Liver (tissue), 9 donors: ENCODE data around the gene RIMBP2. TPM values are rescaled to one million over a fixed set of nuclear protein-coding genes. Genes with fewer than 3 reads are reported as not detected.

ENCODE experiments used
- DNase-seq: peaks from one replicate; pipeline ENCODE4 v3.0.0-alpha.2; 2017; ENCODE audit warnings: low spot score
- H3K27ac ChIP-seq, 2 donors: one replicate each; pipeline ENCODE4 v1.7.0; 2013; ENCODE audit warnings: inconsistent platforms in 2 of 2, low read length in 2 of 2, control low read depth in 1 of 2, low read depth in 1 of 2, mild to moderate bottlenecking in 1 of 2
- H3K27me3 ChIP-seq, 4 donors: one replicate each; pipeline versions ENCODE4 v1.6.1 to v1.7.0; 2013; ENCODE audit warnings: low read length in 3 of 4, inconsistent platforms in 1 of 4, mild to moderate bottlenecking in 1 of 4, moderate library complexity in 1 of 4; ENCODE audit not compliant: control insufficient read depth in 4 of 4, insufficient read depth in 4 of 4
- H3K36me3 ChIP-seq, 4 donors: one replicate each; pipeline versions ENCODE4 v1.6.1 to v1.7.0; 2013; ENCODE audit warnings: low read length in 3 of 4, mild to moderate bottlenecking in 3 of 4, low read depth in 1 of 4, moderate library complexity in 1 of 4; ENCODE audit not compliant: control insufficient read depth in 4 of 4, insufficient read depth in 3 of 4
- H3K4me1 ChIP-seq, 4 donors: one replicate each; pipeline versions ENCODE4 v1.6.1 to v1.7.0; 2013; ENCODE audit warnings: low read length in 3 of 4, mild to moderate bottlenecking in 3 of 4, moderate library complexity in 1 of 4; ENCODE audit not compliant: control insufficient read depth in 4 of 4, insufficient read depth in 4 of 4
- H3K4me3 ChIP-seq, 3 donors: one replicate each; pipeline versions ENCODE4 v1.6.1 to v1.7.0; 2013; ENCODE audit warnings: low read length in 3 of 3, control low read depth in 1 of 3, low read depth in 1 of 3, mild to moderate bottlenecking in 1 of 3
- H3K9ac ChIP-seq, 2 donors: one replicate each; pipeline ENCODE4 v1.7.0; 2013; ENCODE audit warnings: low read length in 2 of 2, mild to moderate bottlenecking in 2 of 2, moderate library complexity in 2 of 2, control low read depth in 1 of 2, low read depth in 1 of 2
- H3K9me3 ChIP-seq, 4 donors: one replicate each; pipeline versions ENCODE4 v1.6.1 to v1.7.0; 2013; ENCODE audit warnings: low read length in 3 of 4; ENCODE audit not compliant: control insufficient read depth in 4 of 4
- ATF3 ChIP-seq: IDR thresholded peaks from 2 replicates; pipeline ENCODE4 v1.6.1; 2016; ENCODE audit warnings: antibody characterized with exemption
- CTCF ChIP-seq: fragments of 150-350 bp; IDR thresholded peaks from 2 replicates; pipeline ENCODE4 v1.5.1; 2017; ENCODE audit warnings: improper control_type of control experiment, low read depth, low read length; ENCODE audit not compliant: missing input control
- EGR1 ChIP-seq, 2 donors: IDR thresholded peaks; 2 replicates each; pipeline ENCODE4 v1.6.1; 2016 to 2018; ENCODE audit warnings: antibody characterized with exemption in 2 of 2, low read depth in 2 of 2
- FOXA1 ChIP-seq: IDR thresholded peaks from 2 replicates; pipeline ENCODE4 v1.6.1; 2016; ENCODE audit warnings: antibody characterized with exemption
- FOXA2 ChIP-seq: IDR thresholded peaks from 2 replicates; pipeline ENCODE4 v1.6.1; 2016; ENCODE audit warnings: antibody characterized with exemption
- GABPA ChIP-seq, 2 donors: IDR thresholded peaks in 1 of 2; conservative IDR thresholded peaks in 1 of 2; 2 replicates each; pipeline ENCODE4 v1.6.1; 2016; ENCODE audit warnings: antibody characterized with exemption in 2 of 2, mild to moderate bottlenecking in 1 of 2, moderate library complexity in 1 of 2
- HNF4A ChIP-seq, 2 donors: conservative IDR thresholded peaks; 2 replicates each; pipeline ENCODE4 v1.6.1; 2016; ENCODE audit warnings: antibody characterized with exemption in 2 of 2, mild to moderate bottlenecking in 2 of 2
- HNF4G ChIP-seq: IDR thresholded peaks from 2 replicates; pipeline ENCODE4 v1.6.1; 2016; ENCODE audit warnings: antibody characterized with exemption
- JUND ChIP-seq, 2 donors: IDR thresholded peaks; 2 replicates each; pipeline ENCODE4 v1.6.1; 2016; ENCODE audit warnings: antibody characterized with exemption in 2 of 2
- NR2F2 ChIP-seq: IDR thresholded peaks from 2 replicates; pipeline ENCODE4 v1.6.1; 2016; ENCODE audit warnings: antibody characterized with exemption
- RAD21 ChIP-seq, 2 donors: IDR thresholded peaks; 2 replicates each; pipeline ENCODE4 v1.6.1; 2016; ENCODE audit warnings: antibody characterized with exemption in 2 of 2, mild to moderate bottlenecking in 2 of 2
- RXRA ChIP-seq, 2 donors: IDR thresholded peaks; 2 replicates each; pipeline ENCODE4 v1.6.1; 2017 to 2018; ENCODE audit warnings: antibody characterized with exemption in 2 of 2, mild to moderate bottlenecking in 1 of 2
- SP1 ChIP-seq: IDR thresholded peaks from 2 replicates; pipeline ENCODE4 v1.6.1; 2018; ENCODE audit warnings: antibody characterized with exemption, mild to moderate bottlenecking
- TAF1 ChIP-seq: conservative IDR thresholded peaks from 2 replicates; pipeline ENCODE4 v1.6.1; 2016; ENCODE audit warnings: antibody characterized with exemption, mild to moderate bottlenecking
- YY1 ChIP-seq: IDR thresholded peaks from 2 replicates; pipeline ENCODE4 v1.6.1; 2016; ENCODE audit warnings: antibody characterized with exemption, mild to moderate bottlenecking
- WGBS: extraction: QIAGEN DNeasy Blood & Tissue Kit; methylation state at CpG from one replicate; pipeline ENCODE4 v1.1.7; 2013; 5-methylcytosine and 5-hydroxymethylcytosine counted together
- polyA plus RNA-seq, 2 donors: library from polyadenylated mRNA; stranded (reverse) in 1 of 2; unstranded in 1 of 2; fragments of 200-250 nt in 1 of 2; fragments of >200 nt in 1 of 2; fragmentation: Nextera tagmentation in 1 of 2; extraction: Ambion mirVana in 1 of 2; gene quantifications; one replicate each; pipeline versions ENCODE4 v1.2.1 to v1.2.3, GENCODE V29; 2013 to 2015
- total RNA-seq, 2 donors: library from RNA; depleted of rRNA; stranded (reverse); fragments of >200 nt; gene quantifications; one replicate each; pipeline ENCODE4 v1.2.3, GENCODE V29; 2014
- TF ChIP-seq, protein P1 (sequence below): IDR thresholded peaks from 2 replicates; pipeline ENCODE4 v1.6.1; 2016; ENCODE audit warnings: antibody characterized with exemption
- TF ChIP-seq, protein P2 (sequence below): IDR thresholded peaks from 2 replicates; pipeline ENCODE4 v1.6.1; 2016; ENCODE audit warnings: antibody characterized with exemption, mild to moderate bottlenecking
- TF ChIP-seq, protein P3 (sequence below): IDR thresholded peaks from 2 replicates; pipeline ENCODE4 v1.6.1; 2016; ENCODE audit warnings: antibody characterized with exemption
- donor health status: healthy.
- donor health status: healthy.
- donor health status: healthy.
- donor health status: healthy.
- donor health status: healthy.

Gene RIMBP2
- total and polyA plus RNA-seq, 4 donors, result 0.01 to 0.17 (median 0.09) TPM; not detected in 1

DNA sequence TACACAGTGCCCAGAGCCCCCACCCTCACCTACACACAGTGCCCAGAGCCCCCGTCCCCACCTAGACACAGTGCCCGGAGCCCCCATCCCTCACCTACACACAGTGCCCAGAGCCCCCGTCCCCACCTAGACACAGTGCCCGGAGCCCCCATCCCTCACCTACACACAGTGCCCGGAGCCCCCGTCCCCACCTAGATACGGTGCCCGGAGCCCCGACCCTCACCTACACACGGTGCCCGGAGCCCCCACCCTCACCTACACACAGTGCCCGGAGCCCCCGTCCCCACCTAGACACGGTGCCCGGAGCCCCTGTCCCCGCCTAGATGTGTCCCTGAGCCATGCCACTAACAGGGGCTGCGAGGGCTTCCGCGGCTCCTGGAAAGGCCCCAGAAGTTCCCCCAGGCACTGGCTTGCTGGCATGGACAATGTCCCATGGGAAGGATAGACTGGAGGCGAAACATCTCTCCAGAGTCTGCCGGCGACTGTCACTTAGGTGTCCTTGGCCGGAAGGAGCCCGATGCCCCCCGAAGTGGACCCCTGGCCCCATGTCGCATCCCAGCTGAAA, 232.4 kb downstream of the RIMBP2 start:
- no peak for DNase-seq
- 88% methylated on average over 26 of the region's 26 CpGs for WGBS
- H3K27ac ChIP-seq, result no peak overlapping the region
- no peaks in the 10 kb centered on the region for H3K27me3 ChIP-seq
- H3K9me3 ChIP-seq, result peaks cover 0 to 3% (median 1%) of the 10 kb centered on the region in 4 donors
- no peaks in the 10 kb centered on the region for H3K4me1 ChIP-seq
- H3K36me3 ChIP-seq, result no peaks in the 10 kb centered on the region
- no peak overlapping the region for H3K9ac ChIP-seq
- H3K4me3 ChIP-seq, result no peak overlapping the region
- no peak for TF ChIP-seq JUND (IDR thresholded peaks at IDR 0.05)
- TF ChIP-seq HNF4A (conservative IDR thresholded peaks at IDR 0.05), result no peak
- no peak for TF ChIP-seq ATF3
- TF ChIP-seq, protein P1, sequence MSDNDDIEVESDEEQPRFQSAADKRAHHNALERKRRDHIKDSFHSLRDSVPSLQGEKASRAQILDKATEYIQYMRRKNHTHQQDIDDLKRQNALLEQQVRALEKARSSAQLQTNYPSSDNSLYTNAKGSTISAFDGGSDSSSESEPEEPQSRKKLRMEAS, result no peak
- TF ChIP-seq NR2F2, result no peak
- no peak for TF ChIP-seq YY1
- no peak for TF ChIP-seq RXRA (IDR thresholded peaks at IDR 0.05)
- TF ChIP-seq RAD21 (IDR thresholded peaks at IDR 0.05), result no peak
- no peak for TF ChIP-seq GABPA (IDR thresholded peaks at IDR 0.05 in 1 of 2, conservative IDR thresholded peaks at IDR 0.05 in 1 of 2)
- no peak for TF ChIP-seq EGR1 (IDR thresholded peaks at IDR 0.05; ENCODE audit: low read depth in 2 of 2)
- TF ChIP-seq CTCF, result no peak
- TF ChIP-seq TAF1, result no peak
- TF ChIP-seq FOXA2, result no peak
- TF ChIP-seq SP1, result no peak

GRCh38 chr12:130482448-130482847, 233.7 kb downstream of the RIMBP2 start:
- H3K36me3 ChIP-seq, result no peaks in the 10 kb centered on the region
- WGBS, result 40% methylated on average over 3 of the region's 3 CpGs
- no peaks in the 10 kb centered on the region for H3K27me3 ChIP-seq

More at GRCh38 chr12:130482448-130482847, 233.7 kb downstream of the RIMBP2 start:
- no peak overlapping the region for H3K9ac ChIP-seq
- H3K4me3 ChIP-seq, result no peak overlapping the region
- no peak for DNase-seq
- H3K27ac ChIP-seq, result no peak overlapping the region
- H3K4me1 ChIP-seq, result no peaks in the 10 kb centered on the region
- TF ChIP-seq YY1 (no peak), FOXA1 (no peak), HNF4G (no peak), HNF4A (conservative IDR thresholded peaks at IDR 0.05) (no peak), NR2F2 (no peak), SP1 (no peak), TAF1 (no peak), EGR1 (IDR thresholded peaks at IDR 0.05; ENCODE audit: low read depth in 2 of 2) (no peak), RXRA (IDR thresholded peaks at IDR 0.05) (no peak), GABPA (IDR thresholded peaks at IDR 0.05 in 1 of 2, conservative IDR thresholded peaks at IDR 0.05 in 1 of 2) (no peak), JUND (IDR thresholded peaks at IDR 0.05) (no peak), FOXA2 (no peak)
- TF ChIP-seq, protein P2, sequence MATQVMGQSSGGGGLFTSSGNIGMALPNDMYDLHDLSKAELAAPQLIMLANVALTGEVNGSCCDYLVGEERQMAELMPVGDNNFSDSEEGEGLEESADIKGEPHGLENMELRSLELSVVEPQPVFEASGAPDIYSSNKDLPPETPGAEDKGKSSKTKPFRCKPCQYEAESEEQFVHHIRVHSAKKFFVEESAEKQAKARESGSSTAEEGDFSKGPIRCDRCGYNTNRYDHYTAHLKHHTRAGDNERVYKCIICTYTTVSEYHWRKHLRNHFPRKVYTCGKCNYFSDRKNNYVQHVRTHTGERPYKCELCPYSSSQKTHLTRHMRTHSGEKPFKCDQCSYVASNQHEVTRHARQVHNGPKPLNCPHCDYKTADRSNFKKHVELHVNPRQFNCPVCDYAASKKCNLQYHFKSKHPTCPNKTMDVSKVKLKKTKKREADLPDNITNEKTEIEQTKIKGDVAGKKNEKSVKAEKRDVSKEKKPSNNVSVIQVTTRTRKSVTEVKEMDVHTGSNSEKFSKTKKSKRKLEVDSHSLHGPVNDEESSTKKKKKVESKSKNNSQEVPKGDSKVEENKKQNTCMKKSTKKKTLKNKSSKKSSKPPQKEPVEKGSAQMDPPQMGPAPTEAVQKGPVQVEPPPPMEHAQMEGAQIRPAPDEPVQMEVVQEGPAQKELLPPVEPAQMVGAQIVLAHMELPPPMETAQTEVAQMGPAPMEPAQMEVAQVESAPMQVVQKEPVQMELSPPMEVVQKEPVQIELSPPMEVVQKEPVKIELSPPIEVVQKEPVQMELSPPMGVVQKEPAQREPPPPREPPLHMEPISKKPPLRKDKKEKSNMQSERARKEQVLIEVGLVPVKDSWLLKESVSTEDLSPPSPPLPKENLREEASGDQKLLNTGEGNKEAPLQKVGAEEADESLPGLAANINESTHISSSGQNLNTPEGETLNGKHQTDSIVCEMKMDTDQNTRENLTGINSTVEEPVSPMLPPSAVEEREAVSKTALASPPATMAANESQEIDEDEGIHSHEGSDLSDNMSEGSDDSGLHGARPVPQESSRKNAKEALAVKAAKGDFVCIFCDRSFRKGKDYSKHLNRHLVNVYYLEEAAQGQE, result no peak
- TF ChIP-seq, protein P3, sequence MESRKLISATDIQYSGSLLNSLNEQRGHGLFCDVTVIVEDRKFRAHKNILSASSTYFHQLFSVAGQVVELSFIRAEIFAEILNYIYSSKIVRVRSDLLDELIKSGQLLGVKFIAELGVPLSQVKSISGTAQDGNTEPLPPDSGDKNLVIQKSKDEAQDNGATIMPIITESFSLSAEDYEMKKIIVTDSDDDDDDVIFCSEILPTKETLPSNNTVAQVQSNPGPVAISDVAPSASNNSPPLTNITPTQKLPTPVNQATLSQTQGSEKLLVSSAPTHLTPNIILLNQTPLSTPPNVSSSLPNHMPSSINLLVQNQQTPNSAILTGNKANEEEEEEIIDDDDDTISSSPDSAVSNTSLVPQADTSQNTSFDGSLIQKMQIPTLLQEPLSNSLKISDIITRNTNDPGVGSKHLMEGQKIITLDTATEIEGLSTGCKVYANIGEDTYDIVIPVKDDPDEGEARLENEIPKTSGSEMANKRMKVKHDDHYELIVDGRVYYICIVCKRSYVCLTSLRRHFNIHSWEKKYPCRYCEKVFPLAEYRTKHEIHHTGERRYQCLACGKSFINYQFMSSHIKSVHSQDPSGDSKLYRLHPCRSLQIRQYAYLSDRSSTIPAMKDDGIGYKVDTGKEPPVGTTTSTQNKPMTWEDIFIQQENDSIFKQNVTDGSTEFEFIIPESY, result no peak
- H3K9me3 ChIP-seq, result peaks cover 0 to 2% (median 0%) of the 10 kb centered on the region in 4 donors
